Choroid plexus epithelial cell (primary cell): ENCODE measurements around the gene SHB.

Experiments used
- DNase-seq: peaks from one replicate; pipeline ENCODE4 v3.0.0-alpha.2; 2010; ENCODE audit warnings: low read depth
- H3K4me3 ChIP-seq: 2 replicates; pipeline ENCODE4 v1.5.1; 2011; ENCODE audit warnings: low read depth, mild to moderate bottlenecking, control low read depth, low read length, moderate library complexity
- CTCF ChIP-seq: conservative IDR thresholded peaks from 2 replicates; pipeline ENCODE4 v1.5.1; 2011; ENCODE audit warnings: low read depth, mild to moderate bottlenecking, control low read depth, inconsistent platforms, low read length, moderate library complexity

The SHB gene

GRCh38 chr9:38042626-38043357 is 26.2 kb downstream of the SHB start:
- TF ChIP-seq CTCF, result no peak
- no peak for DNase-seq

GRCh38 chr9:38041564-38042243 is 27.3 kb downstream of the SHB start:
- no peak for DNase-seq
- H3K4me3 ChIP-seq, result no peak overlapping the region
- TF ChIP-seq CTCF, result no peak

More at GRCh38 chr9:38042626-38043357, 26.2 kb downstream of the SHB start:
- no peak overlapping the region for H3K4me3 ChIP-seq

- H3K4me3 ChIP-seq, result no peak overlapping the region
- no peak for TF ChIP-seq CTCF
- no peak for DNase-seq
Measured at GRCh38 chr9:38039907-38040682, 28.9 kb downstream of the SHB start.

- DNase-seq, result peak; percentile 66
- no peak for TF ChIP-seq CTCF
- H3K4me3 ChIP-seq, result no peak overlapping the region
Measured at GRCh38 chr9:38039090-38039906, 29.7 kb downstream of the SHB start.

- no peak overlapping the region for H3K4me3 ChIP-seq
- DNase-seq, result no peak
- TF ChIP-seq CTCF, result no peak
Measured at GRCh38 chr9:38038307-38039089, 30.5 kb downstream of the SHB start.

- H3K4me3 ChIP-seq, result no peak overlapping the region
- DNase-seq, result no peak
- no peak for TF ChIP-seq CTCF
Measured at GRCh38 chr9:38037981-38038306, 31.1 kb downstream of the SHB start.
